PFSK-1 (cell line): Measurements from ENCODE around the gene IBTK.

Experiments used
- FOXP2 ChIP-seq: optimal IDR thresholded peaks from 2 replicates; pipeline ENCODE3; 2011; ENCODE audit warnings: borderline replicate concordance, control low read depth, inconsistent platforms; ENCODE audit not compliant: insufficient read depth; ENCODE audit errors: extremely low read length, extremely low read depth
- POLR2AphosphoS5 ChIP-seq: IDR thresholded peaks from 2 replicates; pipeline ENCODE4 v1.6.1; 2012; ENCODE audit warnings: low read depth, mild to moderate bottlenecking, control low read depth, low read length, moderate library complexity
- SIN3A ChIP-seq: IDR thresholded peaks from 2 replicates; pipeline ENCODE4 v1.6.1; 2012; ENCODE audit warnings: mild to moderate bottlenecking, low read length, moderate library complexity, borderline replicate concordance; ENCODE audit not compliant: insufficient read depth
- TAF1 ChIP-seq: IDR thresholded peaks from 2 replicates; pipeline ENCODE4 v1.6.1; 2012; ENCODE audit warnings: low read length, control low read depth, borderline replicate concordance; ENCODE audit not compliant: insufficient read depth
- TF ChIP-seq, protein P1 (sequence below), 2 experiments: IDR thresholded peaks; 2 replicates each; pipeline versions ENCODE4 v1.6.1 to v1.8.0; 2011 to 2012; ENCODE audit warnings: low read depth in 2 of 2, low read length in 2 of 2, control low read depth in 1 of 2, inconsistent platforms in 1 of 2, mild to moderate bottlenecking in 1 of 2, moderate library complexity in 1 of 2; ENCODE audit not compliant: insufficient read depth in 1 of 2

The IBTK gene

DNA sequence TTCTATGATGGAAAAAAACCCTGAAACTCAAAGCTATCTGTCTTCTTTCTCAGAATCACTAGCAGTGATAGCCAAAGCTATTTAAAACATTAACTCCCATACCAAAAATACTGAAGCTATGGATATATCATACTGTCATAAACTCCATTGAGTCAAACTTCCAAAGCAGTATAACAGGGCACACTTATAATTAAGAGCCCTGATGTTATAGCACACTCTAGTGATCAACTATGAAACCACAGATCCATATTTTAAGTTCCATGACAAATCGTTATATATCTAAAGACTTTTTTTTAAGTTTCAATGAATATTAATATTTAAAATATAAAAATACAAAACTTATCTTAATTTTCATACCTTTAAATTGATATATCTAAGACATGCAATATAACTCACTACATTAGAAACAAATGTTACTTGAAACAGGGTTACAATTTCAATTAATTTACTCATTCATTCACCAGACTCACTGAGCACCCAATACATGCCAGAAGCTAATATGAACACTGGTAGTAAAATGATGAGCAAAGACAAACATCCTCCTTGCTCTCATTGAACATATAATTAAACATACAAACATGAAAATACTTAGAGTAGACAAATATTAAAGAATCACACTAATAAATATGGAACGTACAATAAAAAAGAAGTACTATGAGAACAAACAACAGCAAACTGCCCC is 69.3 kb downstream of the IBTK start:
- TF ChIP-seq TAF1 (no peak), SIN3A (no peak), POLR2AphosphoS5 (no peak), FOXP2 (no peak)
- TF ChIP-seq, protein P1, sequence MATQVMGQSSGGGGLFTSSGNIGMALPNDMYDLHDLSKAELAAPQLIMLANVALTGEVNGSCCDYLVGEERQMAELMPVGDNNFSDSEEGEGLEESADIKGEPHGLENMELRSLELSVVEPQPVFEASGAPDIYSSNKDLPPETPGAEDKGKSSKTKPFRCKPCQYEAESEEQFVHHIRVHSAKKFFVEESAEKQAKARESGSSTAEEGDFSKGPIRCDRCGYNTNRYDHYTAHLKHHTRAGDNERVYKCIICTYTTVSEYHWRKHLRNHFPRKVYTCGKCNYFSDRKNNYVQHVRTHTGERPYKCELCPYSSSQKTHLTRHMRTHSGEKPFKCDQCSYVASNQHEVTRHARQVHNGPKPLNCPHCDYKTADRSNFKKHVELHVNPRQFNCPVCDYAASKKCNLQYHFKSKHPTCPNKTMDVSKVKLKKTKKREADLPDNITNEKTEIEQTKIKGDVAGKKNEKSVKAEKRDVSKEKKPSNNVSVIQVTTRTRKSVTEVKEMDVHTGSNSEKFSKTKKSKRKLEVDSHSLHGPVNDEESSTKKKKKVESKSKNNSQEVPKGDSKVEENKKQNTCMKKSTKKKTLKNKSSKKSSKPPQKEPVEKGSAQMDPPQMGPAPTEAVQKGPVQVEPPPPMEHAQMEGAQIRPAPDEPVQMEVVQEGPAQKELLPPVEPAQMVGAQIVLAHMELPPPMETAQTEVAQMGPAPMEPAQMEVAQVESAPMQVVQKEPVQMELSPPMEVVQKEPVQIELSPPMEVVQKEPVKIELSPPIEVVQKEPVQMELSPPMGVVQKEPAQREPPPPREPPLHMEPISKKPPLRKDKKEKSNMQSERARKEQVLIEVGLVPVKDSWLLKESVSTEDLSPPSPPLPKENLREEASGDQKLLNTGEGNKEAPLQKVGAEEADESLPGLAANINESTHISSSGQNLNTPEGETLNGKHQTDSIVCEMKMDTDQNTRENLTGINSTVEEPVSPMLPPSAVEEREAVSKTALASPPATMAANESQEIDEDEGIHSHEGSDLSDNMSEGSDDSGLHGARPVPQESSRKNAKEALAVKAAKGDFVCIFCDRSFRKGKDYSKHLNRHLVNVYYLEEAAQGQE (IDR thresholded peaks at IDR 0.05; ENCODE audit: insufficient read depth in 1 of 2, low read depth in 2 of 2, low read length in 2 of 2): no peak

DNA sequence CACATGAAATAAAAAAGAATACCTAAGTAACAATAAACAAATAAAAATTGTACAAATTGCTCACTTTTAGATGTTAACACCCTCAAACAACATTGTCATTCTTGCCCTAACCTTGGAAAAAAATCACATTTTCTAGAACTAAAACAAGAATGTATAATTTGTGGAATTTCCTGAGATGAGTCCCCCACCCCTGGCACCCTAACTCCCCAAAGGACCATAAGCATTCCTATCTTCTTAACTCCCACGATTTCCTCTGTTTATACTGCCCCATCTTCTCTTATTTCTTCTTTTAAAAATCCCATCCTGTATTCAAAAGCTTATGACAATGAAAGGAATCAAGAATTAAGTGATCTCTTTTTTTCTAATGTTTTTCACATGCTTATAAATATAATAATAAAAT is 70.9 kb downstream of the IBTK start:
- no peak for TF ChIP-seq FOXP2
- TF ChIP-seq, protein P1 (IDR thresholded peaks at IDR 0.05; ENCODE audit: insufficient read depth in 1 of 2, low read depth in 2 of 2, low read length in 2 of 2): no peak
- TF ChIP-seq TAF1: no peak
- TF ChIP-seq SIN3A: no peak
- no peak for TF ChIP-seq POLR2AphosphoS5

DNA sequence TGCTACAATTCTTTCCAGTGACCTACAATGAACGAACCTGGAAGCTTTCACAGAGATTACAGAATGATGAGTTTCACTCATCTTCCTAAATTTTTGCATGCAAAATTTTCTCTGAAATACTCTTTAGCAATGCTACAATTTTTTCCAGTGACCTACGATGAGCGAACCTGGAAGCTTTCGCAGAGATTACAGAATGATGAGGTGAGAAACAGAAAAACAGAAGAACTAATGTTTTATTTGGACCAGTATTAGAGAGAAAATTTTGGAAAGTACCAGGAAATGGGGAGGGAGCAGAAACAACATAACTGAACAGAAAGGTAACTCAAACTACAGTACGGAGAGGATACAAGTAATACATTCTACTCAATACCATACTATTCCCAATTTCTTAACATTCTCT is 75.0 kb downstream of the IBTK start:
- TF ChIP-seq TAF1: no peak
- TF ChIP-seq FOXP2: no peak
- TF ChIP-seq POLR2AphosphoS5: no peak
- no peak for TF ChIP-seq SIN3A
- TF ChIP-seq, protein P1 (IDR thresholded peaks at IDR 0.05; ENCODE audit: insufficient read depth in 1 of 2, low read depth in 2 of 2, low read length in 2 of 2): no peak

DNA sequence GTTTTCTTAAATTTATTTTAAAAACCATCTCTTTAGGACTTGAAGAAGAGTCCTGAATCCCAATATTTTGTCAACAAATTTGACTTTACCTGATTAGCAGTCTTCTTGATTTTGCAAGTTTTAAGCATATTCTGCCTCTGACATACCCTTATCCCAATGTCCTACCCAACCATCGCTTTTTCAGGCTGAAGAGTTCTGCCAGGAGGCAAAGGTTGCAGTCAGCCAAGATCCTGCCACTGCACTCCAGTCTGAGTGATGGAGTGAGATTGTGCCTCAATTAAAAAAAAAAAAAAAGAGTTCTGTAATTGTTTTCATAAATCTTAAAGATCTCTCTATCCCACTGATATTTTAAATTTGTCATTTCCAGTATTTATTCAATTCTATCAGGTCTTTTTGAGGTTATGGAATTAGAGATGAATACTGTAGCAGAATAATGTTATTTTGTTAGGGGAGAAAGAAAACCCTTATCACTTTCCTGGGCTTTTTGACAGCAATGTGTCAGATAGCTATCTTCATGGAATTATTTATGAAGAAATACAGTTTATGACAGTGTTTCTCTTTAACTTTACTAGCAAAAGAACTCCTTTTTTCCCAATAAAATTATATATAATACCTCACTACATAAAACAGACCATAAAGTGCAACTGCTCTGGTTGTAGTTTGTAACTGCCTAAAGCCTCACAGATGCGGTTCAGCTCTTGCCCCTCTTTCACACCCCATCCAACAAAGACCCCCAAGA is 78.2 kb downstream of the IBTK start:
- no peak for TF ChIP-seq SIN3A
- no peak for TF ChIP-seq TAF1
- TF ChIP-seq, protein P1 (IDR thresholded peaks at IDR 0.05; ENCODE audit: insufficient read depth in 1 of 2, low read depth in 2 of 2, low read length in 2 of 2): no peak
- no peak for TF ChIP-seq FOXP2
- TF ChIP-seq POLR2AphosphoS5: no peak
